ENCODE results near the gene IRGQ.

IRGQ gene

DNA sequence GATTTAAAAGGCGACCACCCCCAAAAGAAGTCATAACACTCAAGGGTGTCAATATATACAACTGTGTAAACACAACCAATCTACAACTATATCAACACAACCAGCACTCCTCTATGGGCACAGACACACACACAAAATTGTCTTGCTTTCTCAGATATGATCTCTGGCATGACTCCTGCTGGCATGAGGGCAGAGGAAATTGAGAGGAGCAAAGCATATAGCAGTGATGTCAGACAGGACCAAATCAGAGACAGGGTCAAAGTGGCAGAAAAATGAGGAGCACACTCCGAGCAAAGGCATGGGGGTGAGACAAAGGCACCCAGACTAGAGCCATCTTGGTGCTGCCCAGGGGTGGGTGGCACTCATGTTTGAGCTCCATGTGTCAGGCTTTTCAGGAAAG is 9.6 kb downstream of the IRGQ start:
- Histone ChIP-seq H3K9ac (ENCODE audit: low read depth, low read length) (no peak overlapping the region), H3K9me3 (ENCODE audit: insufficient read depth, low read length, severe bottlenecking) (no peaks in the 10 kb centered on the region), H3K4me1 (ENCODE audit: insufficient read depth, low read length) (peaks cover 11% of the 10 kb centered on the region), H3K4me3 (ENCODE audit: low read depth in 1 of 2, low read length in 2 of 2) (no peak overlapping the region), H2AFZ (ENCODE audit: low read depth, low read length) (no peak overlapping the region), H3K4me2 (ENCODE audit: insufficient read depth, low read length) (no peak overlapping the region), H3K27me3 (ENCODE audit: insufficient read depth, low read length, poor library complexity) (no peaks in the 10 kb centered on the region), H3K36me3 (ENCODE audit: insufficient read depth, low read length) (peaks cover 11% of the 10 kb centered on the region; the same call in 1 of the 2 replicates), H3K79me2 (ENCODE audit: insufficient read depth, low read length) (no peaks in the 10 kb centered on the region), H4K20me1 (ENCODE audit: insufficient read depth, low read length) (0 out of 2 replicates have a peak, but pooled peaks cover 12% of the 10 kb centered on the region), H3K27ac (ENCODE audit: low read length) (no peak overlapping the region)
- ATAC-seq (ENCODE audit: insufficient read depth, low read depth) (no peak), DNase-seq (no peak)
- no peak for TF ChIP-seq EZH2 (IDR thresholded peaks at IDR 0.05; ENCODE audit: borderline replicate concordance, low read depth, low read length, severe bottlenecking)
- TF ChIP-seq, protein P1, sequence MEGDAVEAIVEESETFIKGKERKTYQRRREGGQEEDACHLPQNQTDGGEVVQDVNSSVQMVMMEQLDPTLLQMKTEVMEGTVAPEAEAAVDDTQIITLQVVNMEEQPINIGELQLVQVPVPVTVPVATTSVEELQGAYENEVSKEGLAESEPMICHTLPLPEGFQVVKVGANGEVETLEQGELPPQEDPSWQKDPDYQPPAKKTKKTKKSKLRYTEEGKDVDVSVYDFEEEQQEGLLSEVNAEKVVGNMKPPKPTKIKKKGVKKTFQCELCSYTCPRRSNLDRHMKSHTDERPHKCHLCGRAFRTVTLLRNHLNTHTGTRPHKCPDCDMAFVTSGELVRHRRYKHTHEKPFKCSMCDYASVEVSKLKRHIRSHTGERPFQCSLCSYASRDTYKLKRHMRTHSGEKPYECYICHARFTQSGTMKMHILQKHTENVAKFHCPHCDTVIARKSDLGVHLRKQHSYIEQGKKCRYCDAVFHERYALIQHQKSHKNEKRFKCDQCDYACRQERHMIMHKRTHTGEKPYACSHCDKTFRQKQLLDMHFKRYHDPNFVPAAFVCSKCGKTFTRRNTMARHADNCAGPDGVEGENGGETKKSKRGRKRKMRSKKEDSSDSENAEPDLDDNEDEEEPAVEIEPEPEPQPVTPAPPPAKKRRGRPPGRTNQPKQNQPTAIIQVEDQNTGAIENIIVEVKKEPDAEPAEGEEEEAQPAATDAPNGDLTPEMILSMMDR (IDR thresholded peaks at IDR 0.05; ENCODE audit: borderline replicate concordance, extremely low read depth, low read length, poor library complexity, severe bottlenecking): no peak

DNA sequence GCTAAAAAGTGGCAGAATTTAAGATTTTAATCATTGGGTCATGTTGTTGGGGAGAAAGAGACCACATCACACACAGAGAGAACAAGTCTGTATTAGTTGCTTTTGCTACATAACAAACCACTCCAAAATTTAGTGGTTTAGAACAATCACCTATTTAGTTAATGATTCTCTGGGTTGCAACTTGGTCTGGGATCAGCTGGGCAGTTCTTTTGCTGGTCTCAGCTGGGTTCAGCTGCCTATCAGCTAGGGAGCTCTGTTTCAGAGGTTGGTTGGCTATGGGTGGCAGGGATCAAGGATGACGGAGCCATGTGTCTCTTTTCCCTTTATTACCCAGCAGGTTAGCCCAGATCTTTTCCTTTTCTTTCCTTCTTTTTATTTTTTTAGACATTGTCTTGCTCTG is 11.4 kb downstream of the IRGQ start:
- TF ChIP-seq EZH2 (IDR thresholded peaks at IDR 0.05; ENCODE audit: borderline replicate concordance, low read depth, low read length, severe bottlenecking): no peak
- TF ChIP-seq, protein P1 (IDR thresholded peaks at IDR 0.05; ENCODE audit: borderline replicate concordance, extremely low read depth, low read length, poor library complexity, severe bottlenecking): no peak
- Histone ChIP-seq H3K79me2 (ENCODE audit: insufficient read depth, low read length) (peaks cover 7% of the 10 kb centered on the region; the same call in 1 of the 2 replicates), H2AFZ (ENCODE audit: low read depth, low read length) (peak overlapping the region; percentile 19; the same call in 1 of the 2 replicates), H3K27ac (ENCODE audit: low read length) (0 out of 2 replicates have a peak overlapping the region, but pooled peaks have one; percentile 2), H3K4me1 (ENCODE audit: insufficient read depth, low read length) (peaks cover 27% of the 10 kb centered on the region), H4K20me1 (ENCODE audit: insufficient read depth, low read length) (no peaks in the 10 kb centered on the region), H3K4me2 (ENCODE audit: insufficient read depth, low read length) (no peak overlapping the region), H3K27me3 (ENCODE audit: insufficient read depth, low read length, poor library complexity) (no peaks in the 10 kb centered on the region), H3K9me3 (ENCODE audit: insufficient read depth, low read length, severe bottlenecking) (no peaks in the 10 kb centered on the region), H3K9ac (ENCODE audit: low read depth, low read length) (no peak overlapping the region), H3K36me3 (ENCODE audit: insufficient read depth, low read length) (peaks cover 9% of the 10 kb centered on the region; the same call in 1 of the 2 replicates), H3K4me3 (ENCODE audit: low read depth in 1 of 2, low read length in 2 of 2) (no peak overlapping the region)
- DNase-seq (no peak), ATAC-seq (ENCODE audit: insufficient read depth, low read depth) (no peak)

DNA sequence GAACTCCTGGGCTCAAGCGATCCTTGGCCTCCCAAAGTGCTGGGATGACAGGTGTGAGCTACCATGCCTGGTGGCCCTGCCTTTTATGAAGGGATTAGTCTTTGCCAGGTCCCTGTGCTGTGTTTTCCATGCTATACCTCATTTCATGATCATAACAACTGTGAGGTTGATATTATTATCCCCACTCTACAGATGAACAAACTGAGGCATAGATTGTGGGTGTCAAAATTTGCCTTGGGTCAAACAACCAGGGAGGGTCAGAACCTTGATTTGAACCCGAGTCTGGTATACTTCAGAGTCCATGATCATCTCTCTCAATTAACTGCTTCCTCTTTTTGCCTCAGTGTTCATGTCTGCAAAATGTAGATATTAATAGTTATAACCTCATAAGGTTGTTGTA is 13.4 kb downstream of the IRGQ start:
- Histone ChIP-seq H2AFZ (ENCODE audit: low read depth, low read length) (no peak overlapping the region), H3K4me2 (ENCODE audit: insufficient read depth, low read length) (no peak overlapping the region)

More for the DNA sequence above, 13.4 kb downstream of the IRGQ start:
- Histone ChIP-seq H3K27ac (ENCODE audit: low read length) (no peak overlapping the region), H3K27me3 (ENCODE audit: insufficient read depth, low read length, poor library complexity) (no peaks in the 10 kb centered on the region), H3K4me3 (ENCODE audit: low read depth in 1 of 2, low read length in 2 of 2) (no peak overlapping the region), H3K4me1 (ENCODE audit: insufficient read depth, low read length) (peaks cover 35% of the 10 kb centered on the region), H3K9ac (ENCODE audit: low read depth, low read length) (no peak overlapping the region), H3K9me3 (ENCODE audit: insufficient read depth, low read length, severe bottlenecking) (no peaks in the 10 kb centered on the region), H3K36me3 (ENCODE audit: insufficient read depth, low read length) (0 out of 2 replicates have a peak, but pooled peaks cover 5% of the 10 kb centered on the region), H3K79me2 (ENCODE audit: insufficient read depth, low read length) (peaks cover 7% of the 10 kb centered on the region; the same call in 1 of the 2 replicates), H4K20me1 (ENCODE audit: insufficient read depth, low read length) (no peaks in the 10 kb centered on the region)
- ATAC-seq (ENCODE audit: insufficient read depth, low read depth): no peak
- DNase-seq: no peak
- TF ChIP-seq, protein P1 (IDR thresholded peaks at IDR 0.05; ENCODE audit: borderline replicate concordance, extremely low read depth, low read length, poor library complexity, severe bottlenecking): no peak
- no peak for TF ChIP-seq EZH2 (IDR thresholded peaks at IDR 0.05; ENCODE audit: borderline replicate concordance, low read depth, low read length, severe bottlenecking)
